Mammary epithelial cell (primary cell): Measurements from ENCODE around the gene RPS18.

ENCODE experiments used
- EZH2 ChIP-seq: IDR thresholded peaks from 2 replicates; pipeline ENCODE4 v1.6.1; 2012; ENCODE audit warnings: low read length, inconsistent platforms, borderline replicate concordance
- TF ChIP-seq, protein P1 (sequence below), 2 donors: IDR thresholded peaks in 1 of 2; conservative IDR thresholded peaks in 1 of 2; 2 replicates each; pipeline ENCODE4 v1.5.1; 2011 to 2012; ENCODE audit warnings: inconsistent platforms in 2 of 2, low read length in 2 of 2, mild to moderate bottlenecking in 2 of 2, control low read depth in 1 of 2, low read depth in 1 of 2; ENCODE audit not compliant: insufficient read depth in 1 of 2; ENCODE audit errors: extremely low read depth in 1 of 2

DNA sequence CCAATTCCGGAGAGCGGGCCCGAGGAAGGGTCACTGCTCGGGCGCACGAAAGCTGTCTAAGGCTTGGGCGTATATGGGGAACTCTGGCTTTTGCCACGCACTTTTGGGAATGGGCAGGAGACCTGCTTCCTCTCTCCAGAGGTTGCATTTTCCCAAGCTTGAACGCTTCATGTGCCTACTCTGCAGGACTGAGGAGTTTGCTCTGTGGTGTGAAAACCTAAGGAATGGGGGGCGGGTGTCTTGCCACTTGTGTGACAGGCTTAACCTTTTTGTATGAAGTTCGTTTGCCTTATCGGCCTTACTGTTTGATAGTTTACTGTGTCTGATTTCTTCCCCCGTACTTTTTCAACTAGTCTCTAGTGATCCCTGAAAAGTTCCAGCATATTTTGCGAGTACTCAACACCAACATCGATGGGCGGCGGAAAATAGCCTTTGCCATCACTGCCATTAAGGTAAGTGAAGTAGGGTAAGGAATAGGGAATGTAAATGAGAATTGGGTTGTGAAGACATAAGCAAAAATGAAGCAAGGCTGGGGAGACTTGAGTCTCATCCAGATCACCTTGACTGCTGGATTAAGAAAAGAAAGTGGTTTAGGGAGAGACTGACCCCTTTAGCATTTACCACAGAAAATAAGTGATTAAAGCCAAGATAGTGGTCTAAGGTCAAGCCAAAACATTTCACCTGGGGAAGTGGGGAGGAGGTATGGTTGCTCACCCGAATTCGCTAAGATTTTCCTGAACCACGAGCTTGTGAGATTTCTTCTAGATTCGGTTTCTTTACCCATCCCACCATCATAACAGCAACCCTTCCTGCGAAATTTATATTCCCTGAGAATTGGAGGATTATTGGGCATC lies 627 bp downstream of the RPS18 start:
- TF ChIP-seq, protein P1, sequence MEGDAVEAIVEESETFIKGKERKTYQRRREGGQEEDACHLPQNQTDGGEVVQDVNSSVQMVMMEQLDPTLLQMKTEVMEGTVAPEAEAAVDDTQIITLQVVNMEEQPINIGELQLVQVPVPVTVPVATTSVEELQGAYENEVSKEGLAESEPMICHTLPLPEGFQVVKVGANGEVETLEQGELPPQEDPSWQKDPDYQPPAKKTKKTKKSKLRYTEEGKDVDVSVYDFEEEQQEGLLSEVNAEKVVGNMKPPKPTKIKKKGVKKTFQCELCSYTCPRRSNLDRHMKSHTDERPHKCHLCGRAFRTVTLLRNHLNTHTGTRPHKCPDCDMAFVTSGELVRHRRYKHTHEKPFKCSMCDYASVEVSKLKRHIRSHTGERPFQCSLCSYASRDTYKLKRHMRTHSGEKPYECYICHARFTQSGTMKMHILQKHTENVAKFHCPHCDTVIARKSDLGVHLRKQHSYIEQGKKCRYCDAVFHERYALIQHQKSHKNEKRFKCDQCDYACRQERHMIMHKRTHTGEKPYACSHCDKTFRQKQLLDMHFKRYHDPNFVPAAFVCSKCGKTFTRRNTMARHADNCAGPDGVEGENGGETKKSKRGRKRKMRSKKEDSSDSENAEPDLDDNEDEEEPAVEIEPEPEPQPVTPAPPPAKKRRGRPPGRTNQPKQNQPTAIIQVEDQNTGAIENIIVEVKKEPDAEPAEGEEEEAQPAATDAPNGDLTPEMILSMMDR (conservative IDR thresholded peaks at IDR 0.05 in 1 of 2, IDR thresholded peaks at IDR 0.05 in 1 of 2; ENCODE audit: extremely low read depth in 1 of 2, insufficient read depth in 1 of 2, low read depth in 1 of 2, low read length in 2 of 2) = no peak
- TF ChIP-seq EZH2 = no peak
